HCT116 (cell line): ENCODE measurements around the gene ZNF579.

Experiments used
- ATF3 ChIP-seq: IDR thresholded peaks from 2 replicates; pipeline ENCODE4 v1.6.1; 2012
- CTCF ChIP-seq, 3 experiments: fragments of 200-600 bp in 1 of 3; sonication (generic) in 1 of 3; IDR thresholded peaks in 2 of 3; conservative IDR thresholded peaks in 1 of 3; 2 replicates each; pipeline ENCODE4 v1.5.1; 2012 to 2017; ENCODE audit warnings: low read depth in 2 of 3, low read length in 2 of 3, antibody characterized with exemption in 1 of 3, borderline replicate concordance in 1 of 3, control low read depth in 1 of 3, mild to moderate bottlenecking in 1 of 3, mixed read lengths in 1 of 3, mixed run types in 1 of 3, moderate library complexity in 1 of 3; ENCODE audit not compliant: insufficient read depth in 1 of 3
- EGR1 ChIP-seq: IDR thresholded peaks from 2 replicates; pipeline ENCODE4 v1.6.1; 2012; ENCODE audit warnings: low read depth
- EZH2 ChIP-seq: fragments of 200-600 bp; sonication (generic); IDR thresholded peaks from 2 replicates; pipeline ENCODE4 v1.6.1; 2017; ENCODE audit warnings: antibody characterized with exemption, mixed run types
- EZH2phosphoT487 ChIP-seq: fragments of 200-600 bp; IDR thresholded peaks from 2 replicates; pipeline ENCODE4 v1.6.1; 2018; ENCODE audit warnings: antibody characterized with exemption, borderline replicate concordance
- MAX ChIP-seq: IDR thresholded peaks from 2 replicates; pipeline ENCODE4 v1.6.1; 2012
- POLR2A ChIP-seq: IDR thresholded peaks from 2 replicates; pipeline ENCODE4 v1.7.0; 2011; ENCODE audit warnings: borderline replicate concordance; ENCODE audit not compliant: insufficient read depth, insufficient read length; ENCODE audit errors: extremely low read depth
- POLR2AphosphoS5 ChIP-seq: IDR thresholded peaks from 2 replicates; pipeline ENCODE4 v1.6.1; 2011; ENCODE audit warnings: mild to moderate bottlenecking, low read depth, low read length, moderate library complexity
- REST ChIP-seq: IDR thresholded peaks from 2 replicates; pipeline ENCODE4 v1.6.1; 2012; ENCODE audit warnings: low read depth
- SIN3A ChIP-seq: IDR thresholded peaks from 2 replicates; pipeline ENCODE4 v1.6.1; 2012; ENCODE audit warnings: low read depth
- YY1 ChIP-seq: IDR thresholded peaks from 2 replicates; pipeline ENCODE4 v1.6.1; 2011; ENCODE audit warnings: low read length, low read depth, moderate library complexity, mild to moderate bottlenecking; ENCODE audit not compliant: insufficient replicate concordance; ENCODE audit errors: extremely low read depth
- ZBTB33 ChIP-seq: IDR thresholded peaks from 2 replicates; pipeline ENCODE4 v1.6.1; 2011; ENCODE audit warnings: mild to moderate bottlenecking, low read length, moderate library complexity; ENCODE audit not compliant: insufficient replicate concordance; ENCODE audit errors: extremely low read depth
- ZFX ChIP-seq: fragments of 450-650 bp; IDR thresholded peaks from 2 replicates; pipeline ENCODE4 v1.6.1; 2017
- ZNF274 ChIP-seq: fragments of 200-500 bp; sonication (Bioruptor generic); IDR thresholded peaks from 2 replicates; pipeline ENCODE4 v1.6.1; 2014; ENCODE audit warnings: mild to moderate bottlenecking, low read depth, low read length, inconsistent platforms

- TF ChIP-seq CTCF (IDR thresholded peaks at IDR 0.05 in 2 of 3, conservative IDR thresholded peaks at IDR 0.05 in 1 of 3; ENCODE audit: borderline replicate concordance in 1 of 3, insufficient read depth in 1 of 3, low read depth in 2 of 3, low read length in 2 of 3), result no peak
- TF ChIP-seq EZH2phosphoT487, result no peak
- no peak for TF ChIP-seq POLR2A
- no peak for TF ChIP-seq ATF3
- no peak for TF ChIP-seq POLR2AphosphoS5
- TF ChIP-seq ZBTB33, result no peak
- no peak for TF ChIP-seq EZH2
- TF ChIP-seq MAX, result no peak
- TF ChIP-seq REST, result no peak
- TF ChIP-seq ZNF274, result no peak
- TF ChIP-seq EGR1, result no peak
- TF ChIP-seq SIN3A, result no peak
- TF ChIP-seq ZFX, result no peak
- no peak for TF ChIP-seq YY1
Observed at GRCh38 chr19:55601084-55601483, 20.4 kb upstream of the ZNF579 start.
